GM23338 (cell line): ENCODE data around the gene MBNL3. TPM values are rescaled to one million over a fixed set of nuclear protein-coding genes. Genes with fewer than 3 reads are reported as not detected.

Experiments used
- ATAC-seq: fragments of 200-7000 bp; cut with Tn5 transposase; 3 replicates; pipeline ENCODE4 v1.9.1; 2020
- DNase-seq: peaks from one replicate; pipeline ENCODE4 v3.0.0-alpha.2; 2015; ENCODE audit warnings: low spot score
- H2AFZ ChIP-seq: fragments of 200-600 bp; sonication (generic); 2 replicates; pipeline ENCODE4 v1.8.0; 2016; ENCODE audit warnings: antibody characterized with exemption, mild to moderate bottlenecking, moderate library complexity
- H3F3A ChIP-seq: fragments of 200-600 bp; sonication (generic); replicated peaks from 2 replicates; pipeline ENCODE4 v1.8.0; 2017; ENCODE audit warnings: antibody characterized with exemption, mixed run types, low read depth
- H3K27ac ChIP-seq: fragments of 200-600 bp; sonication (generic); 2 replicates; pipeline ENCODE4 v1.6.1; 2016; ENCODE audit warnings: low read depth
- H3K27me3 ChIP-seq: fragments of 200-600 bp; sonication (generic); 2 replicates; pipeline ENCODE4 v1.8.0; 2016; ENCODE audit warnings: mild to moderate bottlenecking, mixed run types, moderate library complexity; ENCODE audit not compliant: insufficient read depth
- H3K36me3 ChIP-seq: fragments of 200-600 bp; sonication (generic); 2 replicates; pipeline ENCODE4 v1.8.0; 2016; ENCODE audit warnings: mild to moderate bottlenecking; ENCODE audit not compliant: insufficient read depth
- H3K4me1 ChIP-seq: fragments of 200-600 bp; sonication (generic); 2 replicates; pipeline ENCODE4 v1.8.0; 2016; ENCODE audit warnings: mild to moderate bottlenecking, moderate library complexity; ENCODE audit not compliant: insufficient read depth
- H3K4me2 ChIP-seq: fragments of 200-600 bp; sonication (generic); 2 replicates; pipeline ENCODE4 v1.7.1; 2017; ENCODE audit warnings: mixed run types
- H3K4me3 ChIP-seq: fragments of 200-600 bp; sonication (generic); 2 replicates; pipeline ENCODE4 v1.6.1; 2016; ENCODE audit warnings: mixed run types
- H3K79me2 ChIP-seq: fragments of 200-600 bp; sonication (generic); replicated peaks from 2 replicates; pipeline ENCODE4 v1.8.0; 2017; ENCODE audit warnings: mild to moderate bottlenecking; ENCODE audit not compliant: insufficient read depth
- H3K9me2 ChIP-seq: fragments of 200-600 bp; sonication (generic); 2 replicates; pipeline ENCODE4 v1.8.0; 2017; ENCODE audit not compliant: insufficient read depth
- H4K20me1 ChIP-seq: fragments of 200-600 bp; sonication (generic); replicated peaks from 2 replicates; pipeline ENCODE4 v1.8.0; 2017; ENCODE audit warnings: mild to moderate bottlenecking; ENCODE audit not compliant: insufficient read depth
- H3K27ac Mint-ChIP-seq: 2 replicates; pipeline ENCODE4 v1.8.0; 2020; ENCODE audit warnings: inconsistent platforms, mild to moderate bottlenecking, moderate library complexity, mixed read lengths
- H3K27me3 Mint-ChIP-seq: 3 replicates; pipeline ENCODE4 v1.8.0; 2022; ENCODE audit warnings: low read depth, mild to moderate bottlenecking, moderate library complexity, mixed read lengths, inconsistent platforms; ENCODE audit not compliant: insufficient read depth, poor library complexity
- H3K36me3 Mint-ChIP-seq: 3 replicates; pipeline ENCODE4 v1.8.0; 2021; ENCODE audit warnings: low read depth, mild to moderate bottlenecking, inconsistent platforms, moderate library complexity, mixed read lengths
- H3K4me1 Mint-ChIP-seq: 3 replicates; pipeline ENCODE4 v1.8.0; 2020; ENCODE audit warnings: mild to moderate bottlenecking, inconsistent platforms, mixed read lengths
- H3K4me3 Mint-ChIP-seq: 3 replicates; pipeline ENCODE4 v1.8.0; 2021; ENCODE audit warnings: moderate library complexity, mild to moderate bottlenecking, inconsistent platforms, mixed read lengths
- H3K9me3 Mint-ChIP-seq: 3 replicates; pipeline ENCODE4 v1.8.0; 2020; ENCODE audit warnings: moderate library complexity, mild to moderate bottlenecking, inconsistent platforms, mixed read lengths
- CREB1 ChIP-seq: fragments of 250-450 bp; sonication (Bioruptor Pico); IDR thresholded peaks from 2 replicates; pipeline ENCODE4 v1.5.0; 2020; ENCODE audit warnings: low read depth, mild to moderate bottlenecking, moderate library complexity
- ETS1 ChIP-seq: IDR thresholded peaks from 2 replicates; pipeline ENCODE4 v1.6.1; 2016; ENCODE audit warnings: antibody characterized with exemption
- EZH2 ChIP-seq: fragments of 200-600 bp; sonication (generic); IDR thresholded peaks from one replicate; pipeline ENCODE4 v1.8.0; 2017; ENCODE audit warnings: antibody characterized with exemption, mild to moderate bottlenecking, low read depth; ENCODE audit not compliant: unreplicated experiment
- EZH2phosphoT487 ChIP-seq: fragments of 200-600 bp; sonication (generic); IDR thresholded peaks from one replicate; pipeline ENCODE4 v1.8.1; 2018; ENCODE audit warnings: antibody characterized with exemption; ENCODE audit not compliant: unreplicated experiment
- POLR2AphosphoS5 ChIP-seq: IDR thresholded peaks from 2 replicates; pipeline ENCODE4 v1.6.1; 2016; ENCODE audit warnings: antibody characterized with exemption, low read depth
- REST ChIP-seq: IDR thresholded peaks from one replicate; pipeline ENCODE4 v1.6.1; 2018; ENCODE audit warnings: antibody characterized with exemption; ENCODE audit not compliant: unreplicated experiment
- ZNF114 ChIP-seq: fragments of 250-450 bp; sonication (Bioruptor Pico); IDR thresholded peaks from 2 replicates; pipeline ENCODE4 v1.5.0; 2020; ENCODE audit warnings: mild to moderate bottlenecking, moderate library complexity
- polyA plus RNA-seq: library from polyadenylated mRNA; unstranded; fragments of >200 nt; fragmentation: Nextera tagmentation; extraction: Ambion mirVana; gene quantifications from 2 replicates; pipeline ENCODE4 v1.2.1, GENCODE V29; 2016
- total RNA-seq: library from RNA; depleted of rRNA; stranded (reverse); fragments of >200 nt; shearing (Covaris generic); gene quantifications from 2 replicates; pipeline ENCODE4 v1.2.3, GENCODE V29; 2014
- TF ChIP-seq, protein P1 (sequence below): fragments of 250-450 bp; sonication (Bioruptor Pico); IDR thresholded peaks from 2 replicates; pipeline ENCODE4 v1.5.0; 2020; ENCODE audit warnings: mild to moderate bottlenecking, moderate library complexity

MBNL3 gene
- total and polyA plus RNA-seq, 2 experiments from 2014 or later, result 2.3 to 2.4 TPM

GRCh38 chrX:132532913-132533312 lies 44.1 kb upstream of the MBNL3 start:
- no peaks in the 10 kb centered on the region for H3K9me2 ChIP-seq

More at GRCh38 chrX:132532913-132533312, 44.1 kb upstream of the MBNL3 start:
- H3K27me3 Mint-ChIP-seq, result no peaks in the 10 kb centered on the region
- no peak for DNase-seq
- Histone ChIP-seq H4K20me1 (no peaks in the 10 kb centered on the region), H3K4me2 (no peak overlapping the region), H3K4me1 (no peaks in the 10 kb centered on the region), H3K27me3 (no peaks in the 10 kb centered on the region), H3K27ac (no peak overlapping the region), H3K79me2 (no peaks in the 10 kb centered on the region), H3K4me3 (no peak overlapping the region), H3F3A (no peaks in the 10 kb centered on the region), H3K36me3 (no peaks in the 10 kb centered on the region), H2AFZ (no peak overlapping the region)
- no peaks in the 10 kb centered on the region for H3K9me3 Mint-ChIP-seq
- no peak overlapping the region for H3K4me3 Mint-ChIP-seq
- TF ChIP-seq, protein P1, sequence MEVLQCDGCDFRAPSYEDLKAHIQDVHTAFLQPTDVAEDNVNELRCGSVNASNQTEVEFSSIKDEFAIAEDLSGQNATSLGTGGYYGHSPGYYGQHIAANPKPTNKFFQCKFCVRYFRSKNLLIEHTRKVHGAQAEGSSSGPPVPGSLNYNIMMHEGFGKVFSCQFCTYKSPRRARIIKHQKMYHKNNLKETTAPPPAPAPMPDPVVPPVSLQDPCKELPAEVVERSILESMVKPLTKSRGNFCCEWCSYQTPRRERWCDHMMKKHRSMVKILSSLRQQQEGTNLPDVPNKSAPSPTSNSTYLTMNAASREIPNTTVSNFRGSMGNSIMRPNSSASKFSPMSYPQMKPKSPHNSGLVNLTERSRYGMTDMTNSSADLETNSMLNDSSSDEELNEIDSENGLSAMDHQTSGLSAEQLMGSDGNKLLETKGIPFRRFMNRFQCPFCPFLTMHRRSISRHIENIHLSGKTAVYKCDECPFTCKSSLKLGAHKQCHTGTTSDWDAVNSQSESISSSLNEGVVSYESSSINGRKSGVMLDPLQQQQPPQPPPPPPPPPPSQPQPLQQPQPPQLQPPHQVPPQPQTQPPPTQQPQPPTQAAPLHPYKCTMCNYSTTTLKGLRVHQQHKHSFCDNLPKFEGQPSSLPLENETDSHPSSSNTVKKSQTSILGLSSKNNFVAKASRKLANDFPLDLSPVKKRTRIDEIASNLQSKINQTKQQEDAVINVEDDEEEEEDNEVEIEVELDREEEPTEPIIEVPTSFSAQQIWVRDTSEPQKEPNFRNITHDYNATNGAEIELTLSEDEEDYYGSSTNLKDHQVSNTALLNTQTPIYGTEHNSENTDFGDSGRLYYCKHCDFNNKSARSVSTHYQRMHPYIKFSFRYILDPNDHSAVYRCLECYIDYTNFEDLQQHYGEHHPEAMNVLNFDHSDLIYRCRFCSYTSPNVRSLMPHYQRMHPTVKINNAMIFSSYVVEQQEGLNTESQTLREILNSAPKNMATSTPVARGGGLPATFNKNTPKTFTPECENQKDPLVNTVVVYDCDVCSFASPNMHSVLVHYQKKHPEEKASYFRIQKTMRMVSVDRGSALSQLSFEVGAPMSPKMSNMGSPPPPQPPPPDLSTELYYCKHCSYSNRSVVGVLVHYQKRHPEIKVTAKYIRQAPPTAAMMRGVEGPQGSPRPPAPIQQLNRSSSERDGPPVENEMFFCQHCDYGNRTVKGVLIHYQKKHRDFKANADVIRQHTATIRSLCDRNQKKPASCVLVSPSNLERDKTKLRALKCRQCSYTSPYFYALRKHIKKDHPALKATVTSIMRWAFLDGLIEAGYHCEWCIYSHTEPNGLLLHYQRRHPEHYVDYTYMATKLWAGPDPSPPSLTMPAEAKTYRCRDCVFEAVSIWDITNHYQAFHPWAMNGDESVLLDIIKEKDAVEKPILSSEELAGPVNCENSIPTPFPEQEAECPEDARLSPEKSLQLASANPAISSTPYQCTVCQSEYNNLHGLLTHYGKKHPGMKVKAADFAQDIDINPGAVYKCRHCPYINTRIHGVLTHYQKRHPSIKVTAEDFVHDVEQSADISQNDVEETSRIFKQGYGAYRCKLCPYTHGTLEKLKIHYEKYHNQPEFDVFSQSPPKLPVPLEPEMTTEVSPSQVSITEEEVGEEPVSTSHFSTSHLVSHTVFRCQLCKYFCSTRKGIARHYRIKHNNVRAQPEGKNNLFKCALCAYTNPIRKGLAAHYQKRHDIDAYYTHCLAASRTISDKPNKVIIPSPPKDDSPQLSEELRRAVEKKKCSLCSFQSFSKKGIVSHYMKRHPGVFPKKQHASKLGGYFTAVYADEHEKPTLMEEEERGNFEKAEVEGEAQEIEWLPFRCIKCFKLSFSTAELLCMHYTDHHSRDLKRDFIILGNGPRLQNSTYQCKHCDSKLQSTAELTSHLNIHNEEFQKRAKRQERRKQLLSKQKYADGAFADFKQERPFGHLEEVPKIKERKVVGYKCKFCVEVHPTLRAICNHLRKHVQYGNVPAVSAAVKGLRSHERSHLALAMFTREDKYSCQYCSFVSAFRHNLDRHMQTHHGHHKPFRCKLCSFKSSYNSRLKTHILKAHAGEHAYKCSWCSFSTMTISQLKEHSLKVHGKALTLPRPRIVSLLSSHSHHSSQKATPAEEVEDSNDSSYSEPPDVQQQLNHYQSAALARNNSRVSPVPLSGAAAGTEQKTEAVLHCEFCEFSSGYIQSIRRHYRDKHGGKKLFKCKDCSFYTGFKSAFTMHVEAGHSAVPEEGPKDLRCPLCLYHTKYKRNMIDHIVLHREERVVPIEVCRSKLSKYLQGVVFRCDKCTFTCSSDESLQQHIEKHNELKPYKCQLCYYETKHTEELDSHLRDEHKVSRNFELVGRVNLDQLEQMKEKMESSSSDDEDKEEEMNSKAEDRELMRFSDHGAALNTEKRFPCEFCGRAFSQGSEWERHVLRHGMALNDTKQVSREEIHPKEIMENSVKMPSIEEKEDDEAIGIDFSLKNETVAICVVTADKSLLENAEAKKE (CRISPR knock-in tag), result no peak
- TF ChIP-seq EZH2 (no peak), ETS1 (no peak), ZNF114 (CRISPR knock-in tag) (no peak), CREB1 (CRISPR knock-in tag) (no peak), EZH2phosphoT487 (no peak), REST (no peak), POLR2AphosphoS5 (no peak)
- H3K36me3 Mint-ChIP-seq, result no peaks in the 10 kb centered on the region
- H3K27ac Mint-ChIP-seq, result no peak overlapping the region
- no peak for ATAC-seq
- no peaks in the 10 kb centered on the region for H3K4me1 Mint-ChIP-seq
